H9 (cell line): ENCODE results near the gene MYH2. TPM values are rescaled to one million over a fixed set of nuclear protein-coding genes. Genes with fewer than 3 reads are reported as not detected.

Source experiments
- DNase-seq: peaks from one replicate; pipeline ENCODE4 v3.0.0-alpha.2; 2017
- H2AFZ ChIP-seq: one replicate; pipeline ENCODE4 v1.6.1; 2013; ENCODE audit warnings: mild to moderate bottlenecking, low read length, control low read depth, moderate library complexity
- H2AK5ac ChIP-seq: 2 replicates; pipeline ENCODE4 v1.6.1; 2013; ENCODE audit warnings: low read length, control low read depth, mixed read lengths; ENCODE audit not compliant: insufficient read length
- H2BK120ac ChIP-seq: one replicate; pipeline ENCODE4 v1.6.1; 2013; ENCODE audit warnings: low read depth, mild to moderate bottlenecking, low read length, control low read depth, inconsistent platforms; ENCODE audit not compliant: poor library complexity, severe bottlenecking
- H2BK12ac ChIP-seq: 2 replicates; pipeline ENCODE4 v1.6.1; 2013; ENCODE audit warnings: low read length, control low read depth, mixed read lengths, low read depth; ENCODE audit not compliant: insufficient read length
- H2BK15ac ChIP-seq: 2 replicates; pipeline ENCODE4 v1.6.1; 2013; ENCODE audit warnings: low read depth, low read length, control low read depth
- H2BK20ac ChIP-seq: one replicate; pipeline ENCODE4 v1.6.1; 2013; ENCODE audit warnings: low read depth, mild to moderate bottlenecking, low read length, control low read depth, inconsistent platforms; ENCODE audit not compliant: poor library complexity, severe bottlenecking
- H2BK5ac ChIP-seq: 2 replicates; pipeline ENCODE4 v1.6.1; 2013; ENCODE audit warnings: low read length, control low read depth, mixed read lengths; ENCODE audit not compliant: insufficient read length
- H3K14ac ChIP-seq: 2 replicates; pipeline ENCODE4 v1.6.1; 2013; ENCODE audit warnings: low read length, control low read depth; ENCODE audit not compliant: insufficient read depth
- H3K18ac ChIP-seq: 2 replicates; pipeline ENCODE4 v1.6.1; 2013; ENCODE audit warnings: low read depth, mild to moderate bottlenecking, mixed read lengths, low read length, control low read depth; ENCODE audit not compliant: insufficient read length
- H3K23ac ChIP-seq: 2 replicates; pipeline ENCODE4 v1.6.1; 2013; ENCODE audit warnings: low read length, control low read depth, mixed read lengths, low read depth; ENCODE audit not compliant: insufficient read length
- H3K23me2 ChIP-seq: 2 replicates; pipeline ENCODE4 v1.6.1; 2013; ENCODE audit warnings: low read depth, mild to moderate bottlenecking, mixed read lengths, low read length, control low read depth; ENCODE audit not compliant: insufficient read length, poor library complexity, severe bottlenecking
- H3K27ac ChIP-seq: 2 replicates; pipeline ENCODE4 v1.5.1; 2013; ENCODE audit warnings: low read length, control low read depth, mixed read lengths, low read depth; ENCODE audit not compliant: insufficient read length
- H3K27me3 ChIP-seq: 2 replicates; pipeline ENCODE4 v1.6.1; 2013; ENCODE audit warnings: low read length, control low read depth, inconsistent platforms; ENCODE audit not compliant: insufficient read depth
- H3K4ac ChIP-seq: 2 replicates; pipeline ENCODE4 v1.6.1; 2013; ENCODE audit warnings: low read depth, mild to moderate bottlenecking, control low read depth, inconsistent platforms, low read length, moderate library complexity
- H3K4me1 ChIP-seq: 2 replicates; pipeline ENCODE4 v1.6.1; 2013; ENCODE audit warnings: low read length, control low read depth, inconsistent platforms; ENCODE audit not compliant: insufficient read depth
- H3K4me2 ChIP-seq: 2 replicates; pipeline ENCODE4 v1.6.1; 2013; ENCODE audit warnings: low read length, control low read depth, mixed read lengths; ENCODE audit not compliant: insufficient read length, insufficient read depth
- H3K56ac ChIP-seq: 2 replicates; pipeline ENCODE4 v1.6.1; 2013; ENCODE audit warnings: low read depth, mild to moderate bottlenecking, mixed read lengths, low read length, control low read depth; ENCODE audit not compliant: insufficient read length
- H3K79me1 ChIP-seq: 2 replicates; pipeline ENCODE4 v1.6.1; 2013; ENCODE audit warnings: low read depth, mild to moderate bottlenecking, moderate library complexity, low read length, control low read depth, inconsistent platforms; ENCODE audit not compliant: insufficient read depth, poor library complexity, severe bottlenecking
- H3K79me2 ChIP-seq: 2 replicates; pipeline ENCODE4 v1.6.1; 2013; ENCODE audit warnings: low read length, control low read depth, inconsistent platforms; ENCODE audit not compliant: insufficient read depth
- H3K9ac ChIP-seq: 2 replicates; pipeline ENCODE4 v1.6.1; 2013; ENCODE audit warnings: low read length, control low read depth, mixed read lengths; ENCODE audit not compliant: insufficient read length; ENCODE audit errors: extremely low read depth
- H3K9me3 ChIP-seq: one replicate; pipeline ENCODE4 v1.6.1; 2013; ENCODE audit warnings: low read depth, low read length, inconsistent platforms; ENCODE audit not compliant: control insufficient read depth
- H3T11ph ChIP-seq: one replicate; pipeline ENCODE4 v1.6.1; 2013; ENCODE audit warnings: mild to moderate bottlenecking, low read length, control low read depth, inconsistent platforms
- H4K20me1 ChIP-seq: one replicate; pipeline ENCODE4 v1.6.1; 2013; ENCODE audit not compliant: control insufficient read depth, insufficient read length, insufficient read depth
- H4K5ac ChIP-seq: 2 replicates; pipeline ENCODE4 v1.6.1; 2013; ENCODE audit warnings: low read depth, mild to moderate bottlenecking, mixed read lengths, low read length, control low read depth; ENCODE audit not compliant: insufficient read length
- H4K8ac ChIP-seq: replicated peaks from 2 replicates; pipeline ENCODE4 v1.6.1; 2013; ENCODE audit warnings: low read length, control low read depth, mixed read lengths, low read depth; ENCODE audit not compliant: insufficient read length
- H4K91ac ChIP-seq: 2 replicates; pipeline ENCODE4 v1.6.1; 2013; ENCODE audit warnings: low read depth, mild to moderate bottlenecking, moderate library complexity, mixed read lengths, low read length, control low read depth; ENCODE audit not compliant: insufficient read length
- H3K27ac Mint-ChIP-seq, 3 experiments: 2 replicates in 2 of 3; 3 replicates in 1 of 3; pipeline ENCODE4 v1.8.0; 2020 to 2021; ENCODE audit warnings: mixed read lengths in 3 of 3, mild to moderate bottlenecking in 1 of 3, moderate library complexity in 1 of 3
- H3K27me3 Mint-ChIP-seq: 2 replicates; pipeline ENCODE4 v1.8.0; 2021; ENCODE audit warnings: low read depth, mild to moderate bottlenecking, moderate library complexity, mixed read lengths
- H3K36me3 Mint-ChIP-seq, 3 experiments: 2 replicates in 2 of 3; 3 replicates in 1 of 3; pipeline ENCODE4 v1.8.0; 2020 to 2021; ENCODE audit warnings: low read depth in 3 of 3, mixed read lengths in 3 of 3; ENCODE audit not compliant: insufficient read depth in 1 of 3
- H3K4me1 Mint-ChIP-seq, 2 experiments: 2 replicates each; pipeline ENCODE4 v1.8.0; 2020; ENCODE audit warnings: mixed read lengths in 2 of 2
- H3K4me3 Mint-ChIP-seq, 2 experiments: 2 replicates in 1 of 2; 3 replicates in 1 of 2; pipeline ENCODE4 v1.8.0; 2020 to 2021; ENCODE audit warnings: mild to moderate bottlenecking in 2 of 2, mixed read lengths in 2 of 2, moderate library complexity in 1 of 2
- H3K9me3 Mint-ChIP-seq, 2 experiments: 2 replicates in 1 of 2; 3 replicates in 1 of 2; pipeline ENCODE4 v1.8.0; 2020; ENCODE audit warnings: mild to moderate bottlenecking in 2 of 2, mixed read lengths in 2 of 2, moderate library complexity in 1 of 2
- CTCF ChIP-seq: fragments of 200-600 bp; sonication (generic); conservative IDR thresholded peaks from 3 replicates; pipeline ENCODE4 v1.8.0; 2021; ENCODE audit warnings: antibody characterized with exemption, mild to moderate bottlenecking
- WGBS: extraction: QIAGEN DNeasy Blood & Tissue Kit; methylation state at CpG from one replicate; pipeline ENCODE4 v1.1.7; 2013; ENCODE audit warnings: missing lambda C conversion rate, low lambda C conversion rate, mixed read lengths; ENCODE audit not compliant: insufficient read length; ENCODE audit errors: extremely low coverage; 5-methylcytosine and 5-hydroxymethylcytosine counted together
- total RNA-seq: library from RNA; stranded (reverse); gene quantifications from 2 replicates; pipeline ENCODE4 v1.2.1, GENCODE V29; 2021

The MYH2 gene
- total RNA-seq, 1 experiment from 2014 or later = 0.68 TPM

- H2AK5ac ChIP-seq = no peak overlapping the region
- TF ChIP-seq CTCF = no peak
- H3K79me2 ChIP-seq = no peaks in the 10 kb centered on the region
- no peaks in the 10 kb centered on the region for H4K20me1 ChIP-seq
- no peak overlapping the region for H4K8ac ChIP-seq
- no peaks in the 10 kb centered on the region for H3K27me3 ChIP-seq
- Mint-ChIP-seq H3K9me3 (peaks cover 3 to 4% of the 10 kb centered on the region in 2 experiments; a peak in 3 of 5 replicates), H3K4me3 (no peak overlapping the region), H3K36me3 (peaks cover 0 to 3% (median 2%) of the 10 kb centered on the region in 3 experiments; a peak in 3 of 7 replicates), H3K27ac (no peak overlapping the region), H3K4me1 (no peaks in the 10 kb centered on the region), H3K27me3 (no peaks in the 10 kb centered on the region)
- no peak overlapping the region for H3T11ph ChIP-seq
- no peaks in the 10 kb centered on the region for H3K9me3 ChIP-seq
- H3K23me2 ChIP-seq = no peaks in the 10 kb centered on the region
- H2BK12ac ChIP-seq = no peak overlapping the region
- H2BK15ac ChIP-seq = no peak overlapping the region
- no peak overlapping the region for H3K4ac ChIP-seq
- no peak overlapping the region for H3K18ac ChIP-seq
- H3K4me2 ChIP-seq = no peak overlapping the region
- H3K4me1 ChIP-seq = no peaks in the 10 kb centered on the region
- no peak overlapping the region for H3K56ac ChIP-seq
- no peak overlapping the region for H4K91ac ChIP-seq
- no peak overlapping the region for H2AFZ ChIP-seq
- H3K23ac ChIP-seq = no peak overlapping the region
- no peak for DNase-seq
- no peaks in the 10 kb centered on the region for H3K79me1 ChIP-seq
- no peak overlapping the region for H2BK5ac ChIP-seq
- H3K14ac ChIP-seq = no peak overlapping the region
- no peak overlapping the region for H3K9ac ChIP-seq
- no peak overlapping the region for H2BK20ac ChIP-seq
- H3K27ac ChIP-seq = no peak overlapping the region
- H4K5ac ChIP-seq = no peak overlapping the region
- H2BK120ac ChIP-seq = no peak overlapping the region
- no CpG with 5 or more reads among the region's 7 CpGs for WGBS
Observed at GRCh38 chr17:10523064-10523463, 26.4 kb downstream of the MYH2 start.
